GM19238 (cell line): ENCODE results near the gene MAGI1.
"Not testable (repeated sequence)": the region's sequence is repeated elsewhere in the genome, so short reads cannot be mapped to it uniquely, and the experiment has no call there.

Experiments used
- DNase-seq: peaks from one replicate; pipeline ENCODE4 v3.0.0; 2011; ENCODE audit warnings: low spot score; ENCODE audit not compliant: insufficient read length

MAGI1 gene

GRCh38 chr3:65907232-65908130 lies 131.2 kb downstream of the MAGI1 start:
- no peak for DNase-seq

GRCh38 chr3:65905771-65906170 lies 132.9 kb downstream of the MAGI1 start:
- no peak for DNase-seq

- no peak for DNase-seq
These were observed 134.7 kb downstream of the MAGI1 start for GRCh38 chr3:65904016-65904415.

- no peak for DNase-seq
These were observed 136.4 kb downstream of the MAGI1 start for GRCh38 chr3:65902304-65902793.

- no peak for DNase-seq
These were observed 137.5 kb downstream of the MAGI1 start for GRCh38 chr3:65901226-65901625.

- DNase-seq, result no peak
These were observed 139.5 kb downstream of the MAGI1 start for GRCh38 chr3:65899226-65899625.

- DNase-seq, result no peak
These were observed 141.0 kb downstream of the MAGI1 start for GRCh38 chr3:65897766-65898165.

- no peak for DNase-seq
These were observed 142.4 kb downstream of the MAGI1 start for GRCh38 chr3:65896321-65896720.

DNA sequence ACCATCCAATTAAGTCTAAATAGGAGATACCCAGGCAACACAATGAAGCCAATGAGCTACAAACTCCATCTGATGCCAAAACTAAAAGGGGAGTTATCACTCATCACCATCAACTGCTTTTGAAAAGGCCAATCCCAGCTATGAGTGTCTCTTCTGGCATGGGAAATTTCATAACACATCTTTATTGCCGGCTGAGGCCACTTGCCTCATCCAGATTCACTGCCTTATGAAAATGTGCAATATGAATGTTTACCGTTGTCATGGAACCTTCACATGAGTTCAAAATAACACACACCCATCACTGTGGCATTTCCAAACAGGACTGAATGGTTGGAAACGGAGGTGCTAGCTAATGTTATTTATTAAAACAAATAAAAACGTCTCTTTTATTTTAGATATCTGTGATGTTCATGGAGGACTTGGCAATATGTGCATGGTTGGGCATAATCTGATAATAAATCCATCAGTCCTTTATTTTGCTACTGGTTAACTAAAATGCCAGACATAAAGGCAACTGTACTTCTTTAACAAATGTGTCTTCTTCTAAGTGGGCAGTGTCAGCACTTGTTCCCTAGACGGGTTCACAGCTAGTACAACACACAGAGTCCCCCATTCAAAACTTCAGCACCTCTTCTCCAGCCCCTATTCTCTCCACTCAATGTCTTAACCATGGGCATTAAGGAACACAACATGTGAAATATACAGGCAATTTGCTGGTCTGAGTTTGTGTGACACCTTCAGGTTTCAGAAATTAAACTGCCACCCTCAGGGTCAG lies 143.9 kb downstream of the MAGI1 start:
- no peak for DNase-seq

DNA sequence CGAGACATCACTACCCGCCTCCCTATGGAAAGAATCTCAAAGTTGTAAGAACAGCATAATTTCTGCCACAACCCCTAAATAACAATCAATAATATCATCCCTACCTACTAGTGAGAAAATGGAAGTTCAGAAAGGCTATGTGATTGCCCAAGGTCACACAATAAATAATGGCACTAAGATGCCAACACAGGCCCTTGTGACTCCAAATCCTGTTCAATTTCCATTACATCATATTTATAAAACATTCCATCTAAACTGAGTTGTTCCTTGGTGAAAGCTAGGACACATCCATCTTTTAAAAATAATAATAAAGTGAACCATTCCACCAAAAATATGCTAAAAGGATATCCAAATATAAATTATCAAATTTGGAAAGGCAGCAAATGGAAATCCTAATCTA lies 144.6 kb downstream of the MAGI1 start:
- DNase-seq, result no peak

GRCh38 chr3:65893631-65894030 lies 145.1 kb downstream of the MAGI1 start:
- DNase-seq, result no peak

DNA sequence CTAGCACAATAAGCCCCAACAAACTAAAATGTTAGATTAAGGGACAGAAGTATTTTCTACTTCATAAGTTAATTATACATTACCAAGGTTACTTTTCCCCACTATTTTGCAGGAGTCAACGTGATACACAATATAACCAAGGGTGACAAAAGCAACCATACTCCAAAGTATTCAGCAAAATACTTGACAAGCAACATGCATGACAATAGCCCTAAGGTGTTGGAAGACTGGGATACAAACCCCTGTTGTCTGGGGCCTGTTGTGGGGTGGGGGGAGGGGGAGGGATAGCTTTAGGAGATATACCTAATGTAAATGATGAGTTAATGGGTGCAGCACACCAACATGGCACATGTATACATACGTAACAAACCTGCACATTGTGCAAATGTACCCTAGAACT lies 147.2 kb downstream of the MAGI1 start:
- DNase-seq, result not testable (repeated sequence)

DNA sequence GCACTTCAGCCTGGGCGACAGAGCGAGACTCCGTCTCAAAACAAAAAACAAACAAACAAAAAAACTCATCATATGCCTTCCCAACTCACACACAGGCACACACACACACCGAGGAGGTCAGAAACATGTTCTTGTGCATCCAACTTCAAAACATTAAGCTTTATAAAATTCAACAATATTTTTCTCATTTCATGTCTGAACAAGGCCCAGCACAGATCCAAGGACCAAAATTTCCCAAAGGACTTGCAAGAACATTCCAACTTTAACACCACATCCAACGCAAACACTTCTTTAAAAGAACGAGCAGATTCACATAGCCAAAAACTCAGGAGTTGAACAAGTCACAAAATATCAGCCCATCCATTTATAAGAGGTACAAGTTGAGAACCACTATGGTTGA lies 148.4 kb downstream of the MAGI1 start:
- no peak for DNase-seq

DNA sequence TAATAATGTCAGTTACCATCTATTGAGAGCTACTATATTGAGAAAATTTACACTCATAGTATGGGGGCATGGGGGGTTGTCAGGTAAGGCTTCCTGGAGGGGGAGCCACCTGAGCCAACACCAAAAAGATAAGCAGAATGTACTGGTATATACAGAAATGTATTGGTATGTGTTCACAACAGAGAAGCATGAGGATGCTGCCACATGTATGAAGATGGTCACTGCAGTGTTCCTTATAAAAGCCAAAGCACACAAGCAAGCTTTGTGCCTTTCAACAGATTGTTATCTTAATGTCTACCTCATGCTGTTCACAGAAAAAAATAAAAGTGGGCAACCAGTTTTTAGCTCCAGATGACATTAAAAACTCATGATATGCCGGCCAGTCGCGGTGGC lies 149.0 kb downstream of the MAGI1 start:
- no peak for DNase-seq

DNA sequence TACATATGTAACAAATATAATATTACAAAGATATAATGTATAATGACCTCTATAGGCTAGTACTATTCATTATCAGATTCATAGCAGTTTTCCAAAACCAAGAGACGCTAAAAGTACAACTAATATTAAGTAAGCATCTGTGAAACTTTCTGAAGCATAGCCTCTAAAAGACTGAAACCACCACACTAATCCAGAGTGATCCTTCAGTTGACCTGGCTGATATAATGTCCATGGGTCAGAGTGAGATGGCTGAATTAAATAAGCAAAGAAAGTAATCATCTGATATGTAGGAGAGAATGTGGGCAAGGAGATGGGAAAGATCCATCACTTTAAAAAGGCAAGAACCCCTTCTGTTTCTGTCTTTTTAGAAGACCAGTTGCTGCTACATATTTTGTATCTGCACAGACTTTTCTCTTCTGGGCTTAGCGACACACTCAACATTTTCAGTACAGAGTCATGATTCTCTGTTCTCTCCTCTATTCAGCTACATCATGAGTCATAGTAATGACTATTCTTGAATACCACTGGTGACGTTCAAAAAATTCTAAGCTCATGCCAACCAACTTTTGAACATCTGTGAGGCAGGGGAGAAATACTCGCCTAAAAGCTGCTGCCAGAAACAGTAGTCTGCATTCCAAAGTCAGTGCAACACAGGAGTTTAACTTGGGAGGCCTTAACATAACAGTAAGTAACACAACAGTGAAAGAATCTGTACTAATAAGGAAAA lies 149.6 kb downstream of the MAGI1 start:
- no peak for DNase-seq

GRCh38 chr3:65888196-65888595 lies 150.5 kb downstream of the MAGI1 start:
- no peak for DNase-seq

GRCh38 chr3:65886391-65886790 lies 152.3 kb downstream of the MAGI1 start:
- DNase-seq, result no peak

DNA sequence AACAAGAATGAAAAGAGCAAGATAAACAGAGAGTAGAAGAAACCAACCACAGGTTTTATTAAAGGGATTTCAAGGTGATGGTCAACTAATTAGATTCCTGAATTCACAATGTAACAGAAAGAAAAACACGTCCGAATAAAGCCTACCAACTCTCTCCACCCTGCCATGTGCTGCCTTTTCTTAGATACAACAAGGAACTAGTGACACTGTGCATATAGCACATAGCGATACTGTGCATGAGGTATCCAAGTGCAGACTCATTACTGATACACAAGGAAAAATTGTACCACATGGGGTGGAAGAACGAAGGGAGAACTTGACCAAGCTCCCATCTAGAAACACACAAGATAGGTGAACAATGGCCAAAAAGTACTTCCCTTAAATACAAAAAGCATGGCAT lies 154.6 kb downstream of the MAGI1 start:
- no peak for DNase-seq

DNA sequence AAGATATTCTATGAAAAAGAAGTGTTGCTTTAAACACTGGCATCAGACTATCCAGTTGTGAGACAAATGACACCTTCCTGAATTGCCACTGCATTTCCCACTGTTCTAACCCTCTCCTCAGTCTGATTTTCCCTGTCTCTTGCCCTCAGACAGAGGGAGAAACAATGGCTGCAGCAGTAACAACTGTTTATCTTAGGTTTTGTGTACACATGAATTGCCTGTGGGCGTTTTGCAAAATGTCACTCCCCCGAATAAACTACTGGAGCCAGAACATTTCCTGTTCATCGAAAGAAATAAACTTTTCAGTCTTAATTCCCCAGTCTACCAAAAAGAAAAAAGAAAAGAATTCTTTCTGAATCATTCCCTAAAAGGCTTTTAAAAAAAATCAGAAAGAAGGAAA lies 155.1 kb downstream of the MAGI1 start:
- DNase-seq, result no peak

DNA sequence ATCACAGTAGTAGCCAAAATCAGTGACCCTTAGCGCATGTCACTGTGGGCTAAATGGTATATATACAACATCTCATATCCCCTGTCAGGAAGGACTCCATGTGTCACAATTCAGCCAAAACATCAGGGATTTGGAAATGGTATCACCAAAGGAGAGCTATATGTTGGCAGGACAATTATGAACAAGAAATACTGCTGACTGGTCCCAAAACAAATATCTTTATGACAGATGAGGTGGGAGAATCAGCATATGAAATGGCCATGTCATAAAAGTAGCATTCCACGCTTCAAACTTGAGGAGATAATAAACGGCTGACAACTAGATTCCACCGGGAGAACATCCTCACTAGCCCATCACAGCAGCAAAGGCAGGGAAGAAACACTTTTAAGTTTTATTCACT lies 158.4 kb downstream of the MAGI1 start:
- no peak for DNase-seq

DNA sequence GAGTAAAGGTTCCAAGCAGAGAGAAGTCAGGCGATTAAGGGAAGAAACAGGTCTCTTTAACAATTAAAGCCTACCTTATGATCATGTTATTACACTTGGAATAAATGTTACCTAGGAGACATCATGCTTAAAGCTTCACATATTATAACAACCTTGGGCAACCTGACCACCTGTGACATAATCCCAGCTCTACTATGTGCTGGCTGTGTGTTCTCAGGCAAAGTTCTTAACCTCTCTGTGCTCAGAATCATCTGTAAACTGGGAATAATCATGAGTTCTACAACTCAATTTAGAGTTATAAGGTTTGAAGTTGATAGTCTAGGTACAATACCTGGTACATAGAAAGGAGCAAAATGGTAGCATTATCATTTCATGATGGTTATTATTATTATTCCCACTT lies 159.3 kb downstream of the MAGI1 start:
- no peak for DNase-seq

- DNase-seq, result no peak
These were observed 159.9 kb downstream of the MAGI1 start for GRCh38 chr3:65878831-65879230.
